Loucy (cell line): ENCODE measurements around the gene CLK3.
"Not testable (repeated sequence)": the region's sequence is repeated elsewhere in the genome, so short reads cannot be mapped to it uniquely, and the experiment has no call there.

Experiments
- H2AFZ ChIP-seq: fragments of 200-600 bp; sonication (generic); 2 replicates; pipeline ENCODE4 v1.6.0; 2016; ENCODE audit warnings: antibody characterized with exemption, mild to moderate bottlenecking, low read length, moderate library complexity
- H3F3A ChIP-seq: fragments of 200-600 bp; 2 replicates; pipeline ENCODE4 v1.6.0; 2016; ENCODE audit warnings: antibody characterized with exemption, low read depth, mild to moderate bottlenecking
- H3K27me3 ChIP-seq: fragments of 200-600 bp; sonication (generic); 2 replicates; pipeline ENCODE4 v1.6.1; 2014; ENCODE audit warnings: low read length, mild to moderate bottlenecking; ENCODE audit not compliant: insufficient read depth, poor library complexity, severe bottlenecking
- H3K36me3 ChIP-seq: fragments of 200-600 bp; sonication (generic); 2 replicates; pipeline ENCODE4 v1.6.1; 2016; ENCODE audit warnings: low read length; ENCODE audit not compliant: insufficient read depth
- H3K4me1 ChIP-seq: fragments of 200-600 bp; sonication (generic); 2 replicates; pipeline ENCODE4 v1.5.1; 2014; ENCODE audit warnings: low read length, mild to moderate bottlenecking; ENCODE audit not compliant: insufficient read depth, poor library complexity, severe bottlenecking
- H3K4me2 ChIP-seq: fragments of 200-600 bp; sonication (generic); 2 replicates; pipeline ENCODE4 v1.6.0; 2014; ENCODE audit warnings: antibody characterized with exemption, low read length, low read depth, mild to moderate bottlenecking; ENCODE audit not compliant: poor library complexity, severe bottlenecking
- H3K4me3 ChIP-seq: fragments of 200-600 bp; sonication (generic); 2 replicates; pipeline ENCODE4 v1.5.1; 2014; ENCODE audit warnings: low read length, mild to moderate bottlenecking, mixed read lengths; ENCODE audit not compliant: poor library complexity, severe bottlenecking
- H3K79me2 ChIP-seq: fragments of 200-600 bp; sonication (generic); 2 replicates; pipeline ENCODE4 v1.6.1; 2014; ENCODE audit warnings: low read length; ENCODE audit not compliant: insufficient read depth
- H3K9ac ChIP-seq: fragments of 200-600 bp; sonication (generic); 2 replicates; pipeline ENCODE4 v1.6.0; 2014; ENCODE audit warnings: mild to moderate bottlenecking, low read depth, low read length, moderate library complexity; ENCODE audit not compliant: poor library complexity, severe bottlenecking
- H3K9me2 ChIP-seq: fragments of 200-600 bp; sonication (generic); replicated peaks from 2 replicates; pipeline ENCODE4 v1.6.1; 2016; ENCODE audit warnings: low read depth, low read length, mixed read lengths
- H3K9me3 ChIP-seq: fragments of 200-600 bp; sonication (generic); 2 replicates; pipeline ENCODE4 v1.6.1; 2014; ENCODE audit warnings: mild to moderate bottlenecking, antibody characterized with exemption, low read length, low read depth; ENCODE audit not compliant: insufficient read depth
- H4K20me1 ChIP-seq: fragments of 200-600 bp; sonication (generic); 2 replicates; pipeline ENCODE4 v1.6.0; 2014; ENCODE audit warnings: antibody characterized with exemption, low read length, mild to moderate bottlenecking; ENCODE audit not compliant: insufficient read depth, poor library complexity, severe bottlenecking
- EZH2phosphoT487 ChIP-seq: fragments of 200-600 bp; IDR thresholded peaks from 2 replicates; pipeline ENCODE4 v1.6.1; 2018; ENCODE audit warnings: antibody characterized with exemption, mild to moderate bottlenecking, moderate library complexity, borderline replicate concordance
- TF ChIP-seq, protein P1 (sequence below): fragments of 200-600 bp; sonication (generic); conservative IDR thresholded peaks from 2 replicates; pipeline ENCODE4 v1.5.1; 2014; ENCODE audit warnings: mild to moderate bottlenecking, antibody characterized with exemption, low read length

Gene CLK3

DNA sequence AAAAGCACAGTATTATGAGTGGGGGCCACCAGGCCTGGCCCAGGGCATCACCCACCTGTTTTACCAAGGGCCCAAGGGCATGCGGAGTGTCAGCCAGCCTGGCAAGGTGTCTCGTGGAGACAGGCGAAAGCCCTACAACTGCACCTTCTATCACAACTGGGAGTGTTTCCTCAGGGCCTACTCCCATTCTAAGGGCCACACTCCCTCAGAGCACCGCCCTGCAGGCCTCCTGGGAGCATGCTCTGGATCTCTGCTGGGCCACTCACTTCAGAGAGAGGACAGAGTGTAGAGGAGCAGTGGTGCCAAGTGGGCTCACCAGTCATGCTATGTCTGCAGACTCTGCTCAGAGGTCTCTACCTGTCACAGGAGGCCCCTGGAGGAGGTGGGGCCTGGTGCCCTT is 21.2 kb upstream of the CLK3 start:
- H3K36me3 ChIP-seq: peaks cover 36% of the 10 kb centered on the region; the same call in 1 of the 2 replicates

GRCh38 chr15:74595271-74595670 is 20.4 kb upstream of the CLK3 start:
- TF ChIP-seq EZH2phosphoT487: no peak
- TF ChIP-seq, protein P1, sequence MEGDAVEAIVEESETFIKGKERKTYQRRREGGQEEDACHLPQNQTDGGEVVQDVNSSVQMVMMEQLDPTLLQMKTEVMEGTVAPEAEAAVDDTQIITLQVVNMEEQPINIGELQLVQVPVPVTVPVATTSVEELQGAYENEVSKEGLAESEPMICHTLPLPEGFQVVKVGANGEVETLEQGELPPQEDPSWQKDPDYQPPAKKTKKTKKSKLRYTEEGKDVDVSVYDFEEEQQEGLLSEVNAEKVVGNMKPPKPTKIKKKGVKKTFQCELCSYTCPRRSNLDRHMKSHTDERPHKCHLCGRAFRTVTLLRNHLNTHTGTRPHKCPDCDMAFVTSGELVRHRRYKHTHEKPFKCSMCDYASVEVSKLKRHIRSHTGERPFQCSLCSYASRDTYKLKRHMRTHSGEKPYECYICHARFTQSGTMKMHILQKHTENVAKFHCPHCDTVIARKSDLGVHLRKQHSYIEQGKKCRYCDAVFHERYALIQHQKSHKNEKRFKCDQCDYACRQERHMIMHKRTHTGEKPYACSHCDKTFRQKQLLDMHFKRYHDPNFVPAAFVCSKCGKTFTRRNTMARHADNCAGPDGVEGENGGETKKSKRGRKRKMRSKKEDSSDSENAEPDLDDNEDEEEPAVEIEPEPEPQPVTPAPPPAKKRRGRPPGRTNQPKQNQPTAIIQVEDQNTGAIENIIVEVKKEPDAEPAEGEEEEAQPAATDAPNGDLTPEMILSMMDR: no peak
- Histone ChIP-seq H3K4me1 (peaks cover 19% of the 10 kb centered on the region), H2AFZ (no peak overlapping the region), H4K20me1 (no peaks in the 10 kb centered on the region), H3K4me3 (no peak overlapping the region), H3K9ac (no peak overlapping the region), H3K9me2 (no peaks in the 10 kb centered on the region), H3K9me3 (no peaks in the 10 kb centered on the region), H3F3A (no peaks in the 10 kb centered on the region), H3K27me3 (no peaks in the 10 kb centered on the region), H3K4me2 (no peak overlapping the region), H3K79me2 (peaks cover 16% of the 10 kb centered on the region), H3K36me3 (peaks cover 32% of the 10 kb centered on the region; the same call in 1 of the 2 replicates)

More for the DNA sequence above, 21.2 kb upstream of the CLK3 start:
- H3K4me3 ChIP-seq: no peak overlapping the region
- peaks cover 10% of the 10 kb centered on the region for H3K79me2 ChIP-seq
- H2AFZ ChIP-seq: no peak overlapping the region
- H3K27me3 ChIP-seq: no peaks in the 10 kb centered on the region
- peaks cover 14% of the 10 kb centered on the region for H3K4me1 ChIP-seq
- no peaks in the 10 kb centered on the region for H3K9me3 ChIP-seq
- no peak overlapping the region for H3K9ac ChIP-seq
- no peaks in the 10 kb centered on the region for H4K20me1 ChIP-seq
- H3F3A ChIP-seq: no peaks in the 10 kb centered on the region
- H3K4me2 ChIP-seq: no peak overlapping the region
- no peak for TF ChIP-seq EZH2phosphoT487
- TF ChIP-seq, protein P1: no peak
- H3K9me2 ChIP-seq: no peaks in the 10 kb centered on the region

DNA sequence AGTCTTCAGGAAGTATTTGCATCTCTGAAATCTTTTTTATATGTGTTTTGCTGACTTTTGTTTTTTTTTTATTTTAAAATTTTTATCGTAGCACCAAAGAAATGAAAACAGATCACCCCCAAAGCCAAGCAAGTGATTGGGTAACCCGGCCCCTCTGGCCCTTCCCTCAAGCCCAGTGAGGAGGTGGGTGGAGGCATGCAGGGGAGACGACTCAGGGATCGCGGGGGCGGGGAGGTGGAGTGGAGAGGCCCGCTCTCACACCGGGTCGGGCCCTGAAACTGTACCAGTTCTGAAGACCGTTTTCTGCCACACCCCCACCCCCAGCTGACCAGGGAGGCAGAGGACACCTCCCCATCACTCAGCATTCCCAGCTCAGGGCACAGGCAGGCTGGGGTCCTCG is 18.9 kb upstream of the CLK3 start:
- not testable (repeated sequence) for H3K9ac ChIP-seq, H3K9me3 ChIP-seq, H3K27me3 ChIP-seq, H4K20me1 ChIP-seq, H3F3A ChIP-seq, H3K4me3 ChIP-seq, H2AFZ ChIP-seq, H3K4me2 ChIP-seq, H3K9me2 ChIP-seq
- Histone ChIP-seq H3K79me2 (peaks cover 16% of the 10 kb centered on the region), H3K4me1 (peaks cover 19% of the 10 kb centered on the region), H3K36me3 (peaks cover 18% of the 10 kb centered on the region; the same call in 1 of the 2 replicates)

DNA sequence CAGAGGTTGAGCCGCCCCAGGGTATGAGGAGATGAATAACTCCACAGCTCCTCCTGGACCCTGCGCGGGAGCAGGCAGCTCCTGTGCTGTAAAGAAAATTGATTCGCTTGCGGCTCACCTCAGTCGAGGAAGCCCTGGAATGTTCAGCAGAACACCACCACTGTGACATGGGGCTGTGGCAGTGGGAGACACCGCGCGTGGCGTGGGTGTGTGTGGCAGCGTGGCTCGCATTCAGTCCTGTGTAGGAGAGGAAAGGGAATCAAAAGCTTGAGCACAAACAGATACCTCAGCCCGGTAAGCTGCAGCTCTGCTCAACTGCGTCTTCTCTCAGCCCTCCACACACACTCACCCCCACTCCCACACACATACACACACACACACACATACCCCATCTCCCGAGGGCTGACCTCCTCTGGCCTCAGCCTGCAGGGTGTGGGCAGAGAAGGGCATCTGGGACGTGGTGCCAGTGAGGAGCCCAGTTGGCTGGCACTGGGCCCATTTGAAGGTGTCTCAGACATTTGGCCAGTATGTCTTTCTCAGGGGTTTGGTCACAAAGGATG is 18.4 kb upstream of the CLK3 start:
- peaks cover 16% of the 10 kb centered on the region for H3K79me2 ChIP-seq
- H3K9ac ChIP-seq, H3K9me3 ChIP-seq: not testable (repeated sequence)

More for the DNA sequence above, 18.4 kb upstream of the CLK3 start:
- not testable (repeated sequence) for H4K20me1 ChIP-seq, H3K9me2 ChIP-seq, H3K4me3 ChIP-seq, H3K27me3 ChIP-seq, H2AFZ ChIP-seq, H3K4me2 ChIP-seq, H3F3A ChIP-seq
- Histone ChIP-seq H3K4me1 (peaks cover 19% of the 10 kb centered on the region), H3K36me3 (peaks cover 13% of the 10 kb centered on the region; the same call in 1 of the 2 replicates)
